Testis (tissue), 3 donors: ENCODE data around the gene ZXDC. TPM values are rescaled to one million over a fixed set of nuclear protein-coding genes. Genes with fewer than 3 reads are reported as not detected.

Experiments
- DNase-seq: peaks from one replicate; pipeline ENCODE4 v3.0.0-alpha.2; 2019
- H3K27ac ChIP-seq, 2 donors: fragments of 200-600 bp; sonication (generic); one replicate each; pipeline ENCODE4 v1.5.1; 2019
- H3K27me3 ChIP-seq: fragments of 200-600 bp; sonication (generic); one replicate; pipeline ENCODE4 v1.5.1; 2019
- H3K36me3 ChIP-seq: fragments of 200-600 bp; sonication (generic); one replicate; pipeline ENCODE4 v1.5.1; 2017; ENCODE audit warnings: low read depth; ENCODE audit errors: missing control alignments
- H3K4me1 ChIP-seq: fragments of 200-600 bp; sonication (generic); one replicate; pipeline ENCODE4 v1.5.1; 2019
- H3K4me3 ChIP-seq, 2 donors: fragments of 200-600 bp; sonication (generic); one replicate each; pipeline ENCODE4 v1.5.1; 2017 to 2019
- H3K9me3 ChIP-seq: fragments of 200-600 bp; sonication (generic); one replicate; pipeline ENCODE4 v1.5.1; 2017
- CTCF ChIP-seq, 3 experiments: fragments of 450-650 bp in 2 of 3; fragments of 200-600 bp in 1 of 3; sonication (generic) in 1 of 3; IDR thresholded peaks; one replicate each; pipeline ENCODE4 v1.5.1; 2016 to 2019; ENCODE audit warnings: antibody characterized with exemption in 3 of 3, mild to moderate bottlenecking in 2 of 3, moderate library complexity in 1 of 3
- POLR2A ChIP-seq: fragments of 450-650 bp; IDR thresholded peaks from one replicate; pipeline ENCODE4 v1.6.1; 2017; ENCODE audit warnings: antibody characterized with exemption, mild to moderate bottlenecking, moderate library complexity
- WGBS, 2 donors: methylation state at CpG; one replicate each; pipeline ENCODE4 v1.1.5; 2018; 5-methylcytosine and 5-hydroxymethylcytosine counted together
- intact Hi-C: fragments of 100-400 bp; cut with DNase I; formaldehyde crosslinking; loops from one replicate; pipeline ENCODE4 v1.15.1; 2023; ENCODE audit warnings: low total_unique reads
- polyA plus RNA-seq: library from polyadenylated mRNA; stranded (reverse); fragments of 350-450 nt; fragmentation: Illumina TruSeq; extraction: RNeasy Lipid Tissue Mini Kit (QIAGEN cat#74804); gene quantifications from one replicate; pipeline ENCODE4 v1.2.3, GENCODE V29; 2014; ENCODE audit warnings: low read depth, low replicate concordance; ENCODE audit not compliant: insufficient read depth
- total RNA-seq, 2 donors: library from RNA; depleted of rRNA; stranded (reverse); fragments of >200 nt; gene quantifications; one replicate each; pipeline ENCODE4 v1.2.3, GENCODE V29; 2016

ZXDC gene
- total and polyA plus RNA-seq, 3 donors from 2014 or later = 25.6 to 80.3 (median 78.9) TPM

DNA sequence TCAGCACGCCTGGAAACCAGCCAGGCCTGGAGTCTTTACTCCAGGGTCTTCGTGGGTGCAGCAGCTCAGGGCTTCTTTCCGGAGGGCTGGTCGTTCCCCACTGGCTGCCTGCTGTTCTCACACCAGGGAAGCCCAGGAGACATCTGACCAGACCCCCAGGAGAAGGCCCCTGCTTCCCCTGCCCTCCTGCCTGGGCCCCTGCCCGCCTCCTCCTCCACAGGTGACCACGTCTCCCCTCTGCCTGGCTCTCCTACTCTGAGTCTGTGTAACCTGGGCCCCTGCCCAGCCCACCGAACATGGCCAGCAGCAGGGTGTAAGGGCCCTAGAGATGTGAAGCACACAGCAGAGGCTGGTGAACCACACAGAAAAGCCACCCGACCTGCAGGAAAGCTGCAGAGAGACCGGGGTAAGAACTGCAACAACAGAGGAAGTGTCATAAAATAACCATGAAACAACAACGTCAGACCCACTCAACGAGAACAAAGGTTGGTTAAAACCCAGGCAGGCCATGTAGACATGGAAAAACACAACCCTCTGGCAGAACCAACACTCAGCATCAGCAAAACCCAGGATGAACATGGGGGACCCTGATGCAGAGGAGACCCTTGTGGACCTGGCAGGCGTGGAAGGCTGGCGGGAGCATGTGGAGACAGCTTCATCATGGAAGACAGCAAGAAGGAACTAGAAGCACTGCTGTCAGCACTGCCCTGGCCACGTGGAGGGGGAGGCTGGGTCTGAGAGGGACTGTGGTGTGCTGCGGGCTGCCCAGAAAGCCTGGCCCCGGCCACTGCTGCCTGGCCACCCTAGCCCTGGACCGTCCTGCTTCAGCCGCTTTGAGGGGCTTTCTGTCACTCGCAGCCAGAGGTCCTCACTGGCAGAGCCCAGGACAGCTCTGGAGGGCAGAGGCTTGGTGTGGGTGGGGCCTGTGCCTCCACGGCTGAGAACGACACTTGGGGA, 21.5 kb upstream of the ZXDC start:
- Histone ChIP-seq H3K4me1 (no peaks in the 10 kb centered on the region), H3K27me3 (no peaks in the 10 kb centered on the region), H3K4me3 (no peak overlapping the region), H3K27ac (no peak overlapping the region), H3K9me3 (no peaks in the 10 kb centered on the region), H3K36me3 (no peaks in the 10 kb centered on the region)
- no peak for DNase-seq
- no peak for TF ChIP-seq POLR2A
- no peak for TF ChIP-seq CTCF (IDR thresholded peaks at IDR 0.05)
- intact Hi-C loops = no loop called here
- 81 to 82% methylated on average over 14 to 21 of the region's 21 CpGs for WGBS, 2 donors

DNA sequence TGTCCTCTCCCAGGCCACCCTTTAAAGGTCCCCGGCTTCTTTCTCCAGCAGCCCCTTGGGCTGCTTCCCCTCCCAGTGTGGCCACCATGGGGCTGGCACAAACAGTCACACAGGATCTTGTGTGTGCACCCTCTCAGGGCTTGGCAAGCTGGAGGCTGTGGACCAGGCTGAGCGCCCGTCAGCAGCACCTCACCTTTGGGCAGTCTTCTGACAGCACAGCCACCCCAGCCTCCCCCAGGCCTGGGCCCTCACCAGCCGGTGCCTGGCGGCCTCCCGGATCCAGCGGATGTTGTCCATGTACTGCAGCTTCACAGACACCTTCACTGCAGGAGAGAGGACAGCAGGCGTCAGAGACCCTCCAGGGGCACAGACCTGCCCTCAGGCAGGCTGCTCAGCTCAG, 20.1 kb upstream of the ZXDC start:
- WGBS, 2 donors = 97 to 100% methylated on average over 1 to 8 of the region's 8 CpGs
- H3K27ac ChIP-seq = no peak overlapping the region
- H3K27me3 ChIP-seq = no peaks in the 10 kb centered on the region
- no peak overlapping the region for H3K4me3 ChIP-seq
- intact Hi-C loops = no loop called here
- TF ChIP-seq CTCF (IDR thresholded peaks at IDR 0.05) (no peak), POLR2A (no peak)
- H3K9me3 ChIP-seq = no peaks in the 10 kb centered on the region
- H3K36me3 ChIP-seq = no peaks in the 10 kb centered on the region
- no peaks in the 10 kb centered on the region for H3K4me1 ChIP-seq
- no peak for DNase-seq

- intact Hi-C loops = no loop called here
- H3K27ac ChIP-seq = no peak overlapping the region
- H3K36me3 ChIP-seq = no peaks in the 10 kb centered on the region
- WGBS, 2 donors = 95 to 99% methylated on average over 6 of the region's 6 CpGs
- DNase-seq = no peak
- H3K27me3 ChIP-seq = no peaks in the 10 kb centered on the region
- H3K4me3 ChIP-seq = no peak overlapping the region
- H3K4me1 ChIP-seq = no peaks in the 10 kb centered on the region
- no peak for TF ChIP-seq CTCF (IDR thresholded peaks at IDR 0.05)
- TF ChIP-seq POLR2A = no peak
- no peaks in the 10 kb centered on the region for H3K9me3 ChIP-seq
Observed at GRCh38 chr3:126494970-126495230, 19.2 kb upstream of the ZXDC start.

DNA sequence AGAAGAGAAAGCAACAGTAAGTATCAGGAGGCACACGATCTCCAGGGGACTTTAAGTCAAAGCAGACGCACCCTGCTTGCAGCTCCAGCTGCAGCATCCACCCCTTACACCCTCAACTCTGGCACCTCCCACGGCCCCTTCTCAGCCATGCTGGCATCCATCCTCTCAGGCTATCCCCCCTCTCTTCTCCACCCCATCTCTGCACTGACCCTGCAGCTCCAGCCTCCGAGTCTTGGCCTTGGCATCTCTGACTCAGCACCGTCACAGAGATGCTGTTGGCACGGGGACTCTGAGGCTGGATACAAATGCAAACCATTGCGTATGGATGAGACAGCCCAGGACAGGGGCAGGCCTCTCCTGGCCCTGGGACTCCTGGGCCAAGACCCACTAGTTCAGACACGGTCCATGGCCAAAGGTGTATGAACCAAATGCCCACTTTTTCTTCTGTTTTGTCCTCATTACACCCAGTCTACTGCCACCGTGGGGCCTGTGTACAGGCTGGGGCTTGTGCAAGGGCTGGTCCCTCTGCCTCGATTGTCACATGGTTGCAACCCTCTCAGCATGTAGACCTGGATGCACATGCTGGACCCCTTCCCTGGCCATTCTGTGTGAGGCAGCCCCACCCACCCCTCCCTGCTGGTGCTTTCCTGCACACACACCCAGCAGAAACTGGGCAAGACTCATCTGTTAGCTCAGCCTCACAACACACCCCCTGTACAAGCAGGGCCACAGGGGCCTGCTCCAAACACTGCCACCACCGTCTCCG, 18.7 kb upstream of the ZXDC start:
- Histone ChIP-seq H3K9me3 (no peaks in the 10 kb centered on the region), H3K4me1 (no peaks in the 10 kb centered on the region), H3K27me3 (no peaks in the 10 kb centered on the region), H3K36me3 (no peaks in the 10 kb centered on the region), H3K27ac (no peak overlapping the region), H3K4me3 (no peak overlapping the region)
- TF ChIP-seq CTCF (IDR thresholded peaks at IDR 0.05) = no peak
- TF ChIP-seq POLR2A = no peak
- intact Hi-C loops = no loop called here
- WGBS, 2 donors = 66 to 70% methylated on average over 12 of the region's 12 CpGs
- DNase-seq = no peak
